Stimulated activated naive CD8-positive, alpha-beta T cell treated with anti-CD3 and anti-CD28 coated beads, Interleukin-15, Interleukin-2, amounts not matched to agents 100 ng/mL and 50 ng/mL, for 24 hours (primary cell): ENCODE results near the gene PCAT6.

Experiments used
- H3K27ac Mint-ChIP-seq: one replicate; pipeline ENCODE4 v1.8.0; 2021; ENCODE audit warnings: mild to moderate bottlenecking, mixed read lengths
- H3K27me3 Mint-ChIP-seq: one replicate; pipeline ENCODE4 v1.8.0; 2021; ENCODE audit warnings: mixed read lengths
- H3K36me3 Mint-ChIP-seq: one replicate; pipeline ENCODE4 v1.8.0; 2021; ENCODE audit warnings: low read depth, mixed read lengths
- H3K4me1 Mint-ChIP-seq: one replicate; pipeline ENCODE4 v1.8.0; 2021; ENCODE audit warnings: low read depth, mixed read lengths
- H3K4me3 Mint-ChIP-seq: one replicate; pipeline ENCODE4 v1.8.0; 2021; ENCODE audit warnings: mild to moderate bottlenecking, mixed read lengths
- H3K9me3 Mint-ChIP-seq: one replicate; pipeline ENCODE4 v1.8.0; 2021; ENCODE audit warnings: mixed read lengths

The PCAT6 gene

DNA sequence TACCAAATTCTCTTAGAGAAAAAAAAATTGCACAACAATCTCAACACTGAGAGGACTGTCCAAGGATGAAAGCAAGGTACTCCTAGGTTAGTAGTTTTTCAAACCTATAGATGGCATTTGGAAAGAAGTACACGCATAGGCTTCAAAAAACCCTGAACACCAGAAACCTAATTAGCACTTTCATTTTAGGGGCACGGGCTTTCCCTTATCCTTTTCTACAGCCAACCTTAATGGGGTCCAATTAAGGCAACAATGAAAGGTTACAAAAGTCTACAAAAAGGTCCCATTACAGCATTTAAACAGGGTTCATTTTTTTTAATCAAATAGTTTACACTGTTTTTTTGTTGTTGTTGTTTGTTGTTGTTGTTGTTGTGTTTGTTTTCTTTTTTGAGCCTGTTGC, 8.7 kb upstream of the PCAT6 start:
- Mint-ChIP-seq H3K36me3 (peaks cover 3% of the 10 kb centered on the region), H3K4me1 (peaks cover 62% of the 10 kb centered on the region), H3K4me3 (no peak overlapping the region), H3K27ac (no peak overlapping the region), H3K27me3 (no peaks in the 10 kb centered on the region), H3K9me3 (no peaks in the 10 kb centered on the region)

- H3K4me1 Mint-ChIP-seq: peaks cover 61% of the 10 kb centered on the region
- H3K4me3 Mint-ChIP-seq: peak overlapping the region; percentile 37
- H3K9me3 Mint-ChIP-seq: no peaks in the 10 kb centered on the region
- H3K36me3 Mint-ChIP-seq: peaks cover 3% of the 10 kb centered on the region
- H3K27me3 Mint-ChIP-seq: no peaks in the 10 kb centered on the region
- H3K27ac Mint-ChIP-seq: peak overlapping the region; percentile 95
Measured at GRCh38 chr1:202802998-202803932, 7.5 kb upstream of the PCAT6 start.

DNA sequence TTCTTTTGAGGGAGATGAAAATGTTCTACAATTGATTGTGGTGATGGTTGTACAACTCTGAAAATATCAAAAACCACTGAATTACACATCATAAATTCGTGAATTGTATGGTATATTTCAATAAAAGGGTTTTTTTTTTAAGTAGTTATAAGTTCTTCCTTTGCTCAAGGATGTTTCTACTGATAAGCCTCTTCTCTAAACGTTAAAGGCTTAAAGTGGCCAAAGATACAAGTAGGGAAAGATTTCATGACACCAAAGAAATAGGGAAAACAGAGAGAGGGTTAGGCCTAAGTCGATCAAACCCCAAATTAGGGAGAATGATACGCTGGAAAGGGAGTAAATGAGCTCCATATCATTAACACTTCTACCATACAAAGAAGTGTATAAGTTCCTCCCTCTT, 6.6 kb upstream of the PCAT6 start:
- peaks cover 3% of the 10 kb centered on the region for H3K36me3 Mint-ChIP-seq
- H3K4me1 Mint-ChIP-seq: peaks cover 66% of the 10 kb centered on the region
- peak overlapping the region; percentile 95 for H3K27ac Mint-ChIP-seq
- no peaks in the 10 kb centered on the region for H3K27me3 Mint-ChIP-seq
- H3K4me3 Mint-ChIP-seq: peak overlapping the region; percentile 89
- no peaks in the 10 kb centered on the region for H3K9me3 Mint-ChIP-seq

DNA sequence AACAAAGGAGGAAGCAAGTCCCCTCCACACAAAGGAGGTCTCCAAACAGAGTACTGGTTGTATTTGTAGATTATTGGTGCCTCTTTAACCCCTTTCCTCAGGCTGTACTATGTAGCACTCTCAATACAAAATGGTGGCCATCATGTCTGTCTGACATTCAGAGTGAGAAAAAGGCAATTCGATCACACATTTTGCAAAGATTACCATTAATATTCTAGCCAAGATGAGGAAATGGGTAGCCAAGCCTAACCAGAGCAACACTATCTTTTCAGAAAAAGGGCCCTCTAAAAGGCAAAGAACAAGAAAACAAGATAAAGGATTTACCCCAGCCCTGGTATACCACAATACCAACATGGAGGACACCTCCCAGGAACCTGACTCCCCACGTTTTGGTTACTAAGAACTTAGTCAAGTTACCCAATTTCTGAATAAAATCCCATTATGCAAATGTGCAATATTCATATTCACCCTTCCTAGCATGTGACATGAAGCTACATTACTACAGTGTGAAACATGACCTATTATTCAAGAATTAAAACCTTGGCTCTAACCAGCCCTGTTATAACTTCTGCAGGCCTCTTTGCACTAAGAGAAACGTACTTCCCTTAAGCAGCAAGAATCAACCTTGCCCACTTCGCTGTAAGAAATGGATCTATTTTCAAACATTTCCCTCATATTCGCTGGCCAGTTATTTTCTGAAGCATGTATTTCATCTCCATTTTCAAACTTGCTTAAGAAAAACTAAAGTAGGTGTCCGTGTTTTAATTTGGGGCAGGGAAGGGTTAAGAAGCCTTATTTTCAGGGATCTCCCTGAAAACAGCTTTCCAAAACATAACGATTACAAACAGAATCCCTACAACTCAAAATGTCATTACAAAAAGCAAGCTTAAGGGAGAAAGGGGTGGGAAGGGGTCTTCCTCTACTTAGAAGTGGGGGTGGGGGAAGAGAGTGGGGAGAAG, 4.6 kb upstream of the PCAT6 start:
- peaks cover 75% of the 10 kb centered on the region for H3K4me1 Mint-ChIP-seq
- H3K4me3 Mint-ChIP-seq: peak overlapping the region; percentile 89
- H3K27me3 Mint-ChIP-seq: no peaks in the 10 kb centered on the region
- no peaks in the 10 kb centered on the region for H3K36me3 Mint-ChIP-seq
- no peaks in the 10 kb centered on the region for H3K9me3 Mint-ChIP-seq
- H3K27ac Mint-ChIP-seq: peak overlapping the region; percentile 95

GRCh38 chr1:202806845-202807450, 3.8 kb upstream of the PCAT6 start:
- Mint-ChIP-seq H3K4me1 (peaks cover 79% of the 10 kb centered on the region), H3K4me3 (peak overlapping the region; percentile 89), H3K36me3 (no peaks in the 10 kb centered on the region), H3K27me3 (peaks cover 5% of the 10 kb centered on the region), H3K9me3 (no peaks in the 10 kb centered on the region), H3K27ac (peak overlapping the region; percentile 95)

GRCh38 chr1:202807451-202807925, 3.3 kb upstream of the PCAT6 start:
- Mint-ChIP-seq H3K27ac (peak overlapping the region; percentile 40), H3K36me3 (no peaks in the 10 kb centered on the region), H3K4me3 (peak overlapping the region; percentile 89), H3K9me3 (no peaks in the 10 kb centered on the region), H3K4me1 (peaks cover 79% of the 10 kb centered on the region), H3K27me3 (peaks cover 5% of the 10 kb centered on the region)

- Mint-ChIP-seq H3K27ac (peak within 1 kb of the TSS; percentile 67), H3K36me3 (no peaks in the 10 kb centered on the region), H3K4me3 (peak within 1 kb of the TSS; percentile 89), H3K4me1 (peaks cover 73% of the 10 kb centered on the region), H3K9me3 (no peaks in the 10 kb centered on the region), H3K27me3 (peaks cover 5% of the 10 kb centered on the region)
Measured at GRCh38 chr1:202807926-202808757, 2.6 kb upstream of the PCAT6 start, which contains the start of gene KDM5B. TSS of gene KDM5B (minus strand) at chr1:202808421. CDS start at chr1:202808305, 116 bp downstream.

GRCh38 chr1:202809597-202810159, 1.1 kb upstream of the PCAT6 start:
- Mint-ChIP-seq H3K4me3 (peak overlapping the region; percentile 89), H3K9me3 (no peaks in the 10 kb centered on the region), H3K4me1 (peaks cover 57% of the 10 kb centered on the region), H3K27ac (no peak overlapping the region), H3K36me3 (no peaks in the 10 kb centered on the region), H3K27me3 (peaks cover 5% of the 10 kb centered on the region)

- H3K27me3 Mint-ChIP-seq: peaks cover 5% of the 10 kb centered on the region
- peak overlapping the region; percentile 58 for H3K27ac Mint-ChIP-seq
- peaks cover 52% of the 10 kb centered on the region for H3K4me1 Mint-ChIP-seq
- H3K9me3 Mint-ChIP-seq: no peaks in the 10 kb centered on the region
- peak overlapping the region; percentile 78 for H3K4me3 Mint-ChIP-seq
- no peaks in the 10 kb centered on the region for H3K36me3 Mint-ChIP-seq
Measured at GRCh38 chr1:202810193-202810614, 550 bp upstream of the PCAT6 start.

GRCh38 chr1:202811296-202812175, 782 bp downstream of the PCAT6 start:
- Mint-ChIP-seq H3K27ac (peak overlapping the region; percentile 50), H3K4me3 (peak overlapping the region; percentile 78), H3K9me3 (no peaks in the 10 kb centered on the region), H3K36me3 (no peaks in the 10 kb centered on the region), H3K27me3 (peaks cover 5% of the 10 kb centered on the region), H3K4me1 (peaks cover 39% of the 10 kb centered on the region)

DNA sequence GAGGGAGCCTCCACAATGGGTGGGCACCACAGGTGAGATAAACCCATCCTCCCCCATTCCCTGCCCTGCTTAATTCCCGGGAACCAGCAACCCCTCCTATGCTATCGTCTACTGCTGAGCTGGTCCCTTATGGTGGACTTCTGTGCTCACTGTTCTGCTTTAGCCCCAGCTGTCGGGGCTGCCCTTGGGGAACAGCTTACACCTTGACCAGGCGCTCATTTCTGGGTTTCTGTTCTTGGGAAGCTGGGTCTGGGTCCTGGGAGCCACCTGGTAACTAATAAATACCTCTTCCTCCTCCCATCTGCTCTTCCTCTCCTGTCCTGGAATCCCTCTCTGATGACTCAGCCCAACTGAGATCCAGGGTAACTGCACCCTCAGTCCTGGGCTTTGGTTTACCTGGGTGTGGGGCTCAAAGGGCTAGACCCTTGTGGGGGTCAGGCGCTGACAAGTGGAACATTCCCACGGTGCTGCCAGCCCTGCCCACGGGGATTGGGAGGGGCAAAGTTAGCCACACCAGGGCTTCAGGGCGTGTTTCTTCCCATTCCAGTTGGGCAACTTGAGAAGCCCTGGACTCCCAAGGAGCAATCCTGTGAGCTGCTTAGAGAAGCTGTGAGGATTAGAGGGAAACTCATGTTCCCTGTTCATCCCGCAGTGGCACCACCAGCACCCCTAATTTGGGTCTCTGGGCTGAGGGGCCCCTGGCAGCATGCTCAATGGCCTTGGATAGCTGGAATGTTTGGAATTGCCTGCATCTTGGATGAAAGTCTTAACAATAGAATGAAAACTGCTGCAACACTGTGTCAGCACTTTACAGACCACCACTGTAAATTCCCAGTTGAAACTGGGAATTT, 1.6 kb downstream of the PCAT6 start:
- peaks cover 37% of the 10 kb centered on the region for H3K4me1 Mint-ChIP-seq
- H3K9me3 Mint-ChIP-seq: no peaks in the 10 kb centered on the region
- H3K4me3 Mint-ChIP-seq: peak overlapping the region; percentile 14
- H3K27me3 Mint-ChIP-seq: peaks cover 5% of the 10 kb centered on the region
- no peaks in the 10 kb centered on the region for H3K36me3 Mint-ChIP-seq
- H3K27ac Mint-ChIP-seq: no peak overlapping the region

DNA sequence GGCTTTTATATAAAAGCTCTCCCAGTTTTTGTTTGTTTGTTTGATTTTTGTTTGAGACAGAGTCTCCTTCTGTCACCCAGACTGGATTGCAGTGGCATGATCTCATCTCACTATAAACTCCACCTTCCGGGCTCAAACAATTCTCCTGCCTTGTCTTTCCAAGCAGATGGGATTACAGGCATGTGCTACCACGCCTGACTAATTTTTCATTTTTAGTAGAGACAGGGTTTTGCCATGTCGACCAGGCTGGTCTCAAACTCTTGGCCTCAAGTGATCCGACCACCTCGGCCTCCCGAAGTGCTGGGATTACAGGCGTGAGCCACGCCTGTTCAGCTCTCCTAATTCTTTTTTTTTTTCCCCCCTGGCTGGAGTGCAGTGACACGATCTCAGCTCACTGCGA, 4.4 kb downstream of the PCAT6 start:
- Mint-ChIP-seq H3K36me3 (no peaks in the 10 kb centered on the region), H3K27me3 (peaks cover 14% of the 10 kb centered on the region), H3K27ac (no peak overlapping the region), H3K4me1 (peaks cover 22% of the 10 kb centered on the region), H3K9me3 (no peaks in the 10 kb centered on the region), H3K4me3 (no peak overlapping the region)
